Anterior cingulate cortex (tissue), 58 donors: ENCODE data around the gene MORN4.
A peak's percentile ranks its signal among the peaks of the same experiment; 100 is the strongest.

Source experiments
- DNase-seq, 58 donors: peaks; one replicate each; lab custom pipeline; 2025; lab: John Stamatoyannopoulos, UW

The MORN4 gene

GRCh38 chr10:97599272-97599619 is 34.1 kb downstream of the MORN4 start:
- no peak for DNase-seq

GRCh38 chr10:97598407-97599271 is 34.7 kb downstream of the MORN4 start:
- DNase-seq = no peak

GRCh38 chr10:97597778-97598177 is 35.5 kb downstream of the MORN4 start:
- no peak for DNase-seq

- peak in 4 of 58 donors; percentile 7 to 43 (median 13) for DNase-seq
Measured at GRCh38 chr10:97596101-97597082, 36.9 kb downstream of the MORN4 start.

- no peak for DNase-seq
Measured at GRCh38 chr10:97593421-97593820, 39.9 kb downstream of the MORN4 start.

- no peak for DNase-seq
Measured at GRCh38 chr10:97590748-97591495, 42.4 kb downstream of the MORN4 start.

GRCh38 chr10:97590082-97590747 is 43.1 kb downstream of the MORN4 start:
- no peak for DNase-seq

GRCh38 chr10:97589479-97589878 is 43.8 kb downstream of the MORN4 start, which contains the start of gene C10orf62:
Gene C10orf62, plus strand, starts transcription at chr10:97589721. Its CDS starts 177 bp downstream, at chr10:97589898.
- DNase-seq = peak in 5 of 58 donors; percentile 3 to 48 (median 21)

- no peak for DNase-seq
Measured at GRCh38 chr10:97587183-97587582, 46.1 kb downstream of the MORN4 start.

GRCh38 chr10:97585439-97585811 is 47.9 kb downstream of the MORN4 start:
- no peak for DNase-seq

- DNase-seq = no peak
Measured at GRCh38 chr10:97584798-97585438, 48.4 kb downstream of the MORN4 start.

- peak in 57 of 58 donors; percentile 15 to 98 (median 87) for DNase-seq
Measured at GRCh38 chr10:97584060-97584797, 49.1 kb downstream of the MORN4 start, which contains the start of gene HOGA1. Gene HOGA1, plus strand, starts transcription at chr10:97584389. Its CDS starts 315 bp downstream, at chr10:97584704.

- no peak for DNase-seq
Measured at GRCh38 chr10:97583476-97583875, 49.8 kb downstream of the MORN4 start.

GRCh38 chr10:97582169-97582568 is 51.1 kb downstream of the MORN4 start:
- no peak for DNase-seq

- DNase-seq = no peak
Measured at GRCh38 chr10:97580421-97581367, 52.6 kb downstream of the MORN4 start.

GRCh38 chr10:97578171-97578844 is 55.0 kb downstream of the MORN4 start:
- no peak for DNase-seq

- no peak for DNase-seq
Measured at GRCh38 chr10:97577701-97578100, 55.6 kb downstream of the MORN4 start.
